ENCODE measurements around the gene SYCE3.
"Not testable (repeated sequence)": the region's sequence is repeated elsewhere in the genome, so short reads cannot be mapped to it uniquely, and the experiment has no call there.

GRCh38 chr22:50520184-50520583, 42.5 kb downstream of the SYCE3 start:
- TF ChIP-seq POLR2A (IDR thresholded peaks at IDR 0.05; ENCODE audit: low read length); GATA1 (IDR thresholded peaks at IDR 0.05; ENCODE audit: low read depth, low read length): not testable (repeated sequence)

Measured in erythroblast (primary cell).